ENCODE results near the gene RYR1. TPM values are rescaled to one million over a fixed set of nuclear protein-coding genes. Genes with fewer than 3 reads are reported as not detected.

The RYR1 gene
- total RNA-seq, 4 donors from 2014 or later: 0.54 to 1.6 (median 0.61) TPM

DNA sequence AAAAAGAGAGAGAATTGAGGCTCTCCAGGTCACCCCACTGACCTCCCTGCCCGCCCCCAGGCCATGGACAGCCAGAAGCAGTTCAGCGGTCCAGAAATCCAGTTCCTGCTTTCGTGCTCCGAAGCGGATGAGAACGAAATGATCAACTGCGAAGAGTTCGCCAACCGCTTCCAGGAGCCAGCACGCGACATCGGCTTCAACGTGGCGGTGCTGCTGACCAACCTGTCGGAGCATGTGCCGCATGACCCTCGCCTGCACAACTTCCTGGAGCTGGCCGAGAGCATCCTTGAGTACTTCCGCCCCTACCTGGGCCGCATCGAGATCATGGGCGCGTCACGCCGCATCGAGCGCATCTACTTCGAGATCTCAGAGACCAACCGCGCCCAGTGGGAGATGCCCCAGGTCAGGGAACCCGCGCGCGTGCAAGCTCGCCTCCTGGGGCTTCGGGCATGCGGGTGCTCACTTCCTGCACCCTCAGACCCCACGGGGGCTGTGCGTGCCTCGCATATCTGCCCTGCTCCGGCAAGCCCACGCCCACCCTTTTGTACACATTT, 127.6 kb downstream of the RYR1 start:
- peaks cover 8 to 9% of the 10 kb centered on the region in 2 donors for H3K4me1 ChIP-seq
- DNase-seq: no peak
- H3K4me3 ChIP-seq (replicated peaks in 1 of 3): no peak overlapping the region
- no peaks in the 10 kb centered on the region for H3K36me3 ChIP-seq
- intact Hi-C loops (cut with DNase I): no loop called here
- WGBS, 2 donors: 92 to 96% methylated on average over 40 to 42 of the region's 42 CpGs
- no peak for TF ChIP-seq POLR2A (IDR thresholded peaks at IDR 0.05)
- TF ChIP-seq, protein P1, sequence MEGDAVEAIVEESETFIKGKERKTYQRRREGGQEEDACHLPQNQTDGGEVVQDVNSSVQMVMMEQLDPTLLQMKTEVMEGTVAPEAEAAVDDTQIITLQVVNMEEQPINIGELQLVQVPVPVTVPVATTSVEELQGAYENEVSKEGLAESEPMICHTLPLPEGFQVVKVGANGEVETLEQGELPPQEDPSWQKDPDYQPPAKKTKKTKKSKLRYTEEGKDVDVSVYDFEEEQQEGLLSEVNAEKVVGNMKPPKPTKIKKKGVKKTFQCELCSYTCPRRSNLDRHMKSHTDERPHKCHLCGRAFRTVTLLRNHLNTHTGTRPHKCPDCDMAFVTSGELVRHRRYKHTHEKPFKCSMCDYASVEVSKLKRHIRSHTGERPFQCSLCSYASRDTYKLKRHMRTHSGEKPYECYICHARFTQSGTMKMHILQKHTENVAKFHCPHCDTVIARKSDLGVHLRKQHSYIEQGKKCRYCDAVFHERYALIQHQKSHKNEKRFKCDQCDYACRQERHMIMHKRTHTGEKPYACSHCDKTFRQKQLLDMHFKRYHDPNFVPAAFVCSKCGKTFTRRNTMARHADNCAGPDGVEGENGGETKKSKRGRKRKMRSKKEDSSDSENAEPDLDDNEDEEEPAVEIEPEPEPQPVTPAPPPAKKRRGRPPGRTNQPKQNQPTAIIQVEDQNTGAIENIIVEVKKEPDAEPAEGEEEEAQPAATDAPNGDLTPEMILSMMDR (IDR thresholded peaks at IDR 0.05): no peak
- no peaks in the 10 kb centered on the region for H3K9me3 ChIP-seq
- no peaks in the 10 kb centered on the region for H3K27me3 ChIP-seq
- H3K27ac ChIP-seq: no peak overlapping the region

DNA sequence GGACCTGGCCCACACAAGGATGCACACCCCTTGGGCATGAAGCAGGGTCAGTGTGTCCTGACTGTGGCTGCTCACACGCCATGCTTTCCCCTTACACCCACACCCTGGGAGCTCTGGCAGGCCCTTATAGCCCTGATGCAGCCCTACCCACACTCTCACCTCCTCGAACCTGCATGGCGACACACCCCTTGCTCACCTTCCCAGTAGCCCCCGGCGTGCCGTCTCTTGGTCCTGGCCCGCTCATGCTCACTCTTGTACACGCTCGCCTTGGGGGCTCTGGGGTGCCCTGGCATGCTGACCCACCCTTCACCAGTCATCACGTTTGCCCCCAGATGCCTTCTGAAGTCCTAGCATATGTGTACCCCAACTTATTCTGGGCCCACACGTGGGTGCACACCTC, 128.2 kb downstream of the RYR1 start:
- Histone ChIP-seq H3K27ac (no peak overlapping the region), H3K36me3 (no peaks in the 10 kb centered on the region), H3K27me3 (no peaks in the 10 kb centered on the region), H3K4me3 (replicated peaks in 1 of 3) (no peak overlapping the region), H3K4me1 (peaks cover 8 to 9% of the 10 kb centered on the region in 2 donors), H3K9me3 (no peaks in the 10 kb centered on the region)
- intact Hi-C loops (cut with DNase I): no loop called here
- no peak for TF ChIP-seq POLR2A (IDR thresholded peaks at IDR 0.05)
- TF ChIP-seq, protein P1 (IDR thresholded peaks at IDR 0.05): no peak
- no peak for DNase-seq
- WGBS, 2 donors: 93 to 94% methylated on average over 11 of the region's 11 CpGs

DNA sequence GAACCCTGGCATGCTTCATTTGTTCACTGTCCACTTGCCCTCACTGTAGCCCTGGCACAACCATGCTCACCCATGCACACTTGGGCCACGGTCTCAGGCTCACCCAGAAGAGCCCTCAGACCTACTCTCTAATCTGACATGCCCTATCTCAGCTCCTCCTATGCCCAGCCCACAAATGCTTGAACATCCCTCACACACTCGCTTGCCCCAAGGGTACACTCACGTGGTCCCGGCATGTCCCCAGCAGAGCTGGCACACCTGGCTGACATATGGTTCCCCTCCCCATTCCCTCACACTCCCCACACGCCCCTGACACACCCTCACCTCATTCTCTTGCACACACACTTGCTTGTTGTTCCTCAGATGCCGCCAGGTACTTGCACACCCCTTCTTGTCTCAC, 128.6 kb downstream of the RYR1 start:
- intact Hi-C loops (cut with DNase I): no loop called here
- no peak overlapping the region for H3K4me3 ChIP-seq (replicated peaks in 1 of 3)
- TF ChIP-seq, protein P1 (IDR thresholded peaks at IDR 0.05): no peak
- no peak for TF ChIP-seq POLR2A (IDR thresholded peaks at IDR 0.05)
- H3K36me3 ChIP-seq: no peaks in the 10 kb centered on the region
- peaks cover 8 to 9% of the 10 kb centered on the region in 2 donors for H3K4me1 ChIP-seq
- no peaks in the 10 kb centered on the region for H3K27me3 ChIP-seq
- DNase-seq: no peak
- 72 to 75% methylated on average over 6 of the region's 6 CpGs for WGBS, 2 donors
- no peaks in the 10 kb centered on the region for H3K9me3 ChIP-seq
- H3K27ac ChIP-seq: no peak overlapping the region

DNA sequence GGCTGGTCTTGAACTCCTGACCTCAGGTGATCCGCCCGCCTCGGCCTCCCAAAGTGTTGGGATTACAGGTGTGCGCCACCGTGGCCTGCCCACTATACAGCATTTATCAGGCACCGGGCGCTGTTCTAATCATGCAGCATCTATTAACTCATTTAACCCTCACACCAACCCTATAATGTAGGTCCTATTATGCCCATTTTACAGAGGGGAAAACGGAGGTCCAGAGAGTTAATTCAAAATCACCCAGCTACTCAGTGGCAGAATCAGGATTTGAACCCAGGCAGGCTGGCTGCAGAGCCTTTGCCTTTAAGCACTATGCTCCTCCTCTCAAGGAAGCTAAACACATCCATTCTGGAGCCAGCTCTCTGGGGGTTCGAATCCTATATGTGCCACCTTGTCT, 130.0 kb downstream of the RYR1 start:
- 96 to 98% methylated on average over 6 to 9 of the region's 9 CpGs for WGBS, 2 donors
- H3K36me3 ChIP-seq: no peaks in the 10 kb centered on the region
- peaks cover 8 to 9% of the 10 kb centered on the region in 2 donors for H3K4me1 ChIP-seq
- no peak overlapping the region for H3K4me3 ChIP-seq (replicated peaks in 1 of 3)
- TF ChIP-seq POLR2A (IDR thresholded peaks at IDR 0.05): no peak
- TF ChIP-seq, protein P1 (IDR thresholded peaks at IDR 0.05): no peak
- no peaks in the 10 kb centered on the region for H3K27me3 ChIP-seq
- no peaks in the 10 kb centered on the region for H3K9me3 ChIP-seq
- intact Hi-C loops (cut with DNase I): no loop called here
- H3K27ac ChIP-seq: no peak overlapping the region
- DNase-seq: no peak

DNA sequence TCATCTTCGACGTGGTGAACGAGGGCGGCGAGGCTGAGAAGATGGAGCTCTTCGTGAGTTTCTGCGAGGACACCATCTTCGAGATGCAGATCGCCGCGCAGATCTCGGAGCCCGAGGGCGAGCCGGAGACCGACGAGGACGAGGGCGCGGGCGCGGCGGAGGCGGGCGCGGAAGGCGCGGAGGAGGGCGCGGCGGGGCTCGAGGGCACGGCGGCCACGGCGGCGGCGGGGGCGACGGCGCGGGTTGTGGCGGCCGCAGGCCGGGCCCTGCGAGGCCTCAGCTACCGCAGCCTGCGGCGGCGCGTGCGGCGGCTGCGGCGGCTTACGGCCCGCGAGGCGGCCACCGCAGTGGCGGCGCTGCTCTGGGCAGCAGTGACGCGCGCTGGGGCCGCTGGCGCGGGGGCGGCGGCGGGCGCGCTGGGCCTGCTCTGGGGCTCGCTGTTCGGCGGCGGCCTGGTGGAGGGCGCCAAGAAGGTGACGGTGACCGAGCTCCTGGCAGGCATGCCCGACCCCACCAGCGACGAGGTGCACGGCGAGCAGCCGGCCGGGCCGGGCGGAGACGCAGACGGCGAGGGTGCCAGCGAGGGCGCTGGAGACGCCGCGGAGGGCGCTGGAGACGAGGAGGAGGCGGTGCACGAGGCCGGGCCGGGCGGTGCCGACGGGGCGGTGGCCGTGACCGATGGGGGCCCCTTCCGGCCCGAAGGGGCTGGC, 131.6 kb downstream of the RYR1 start:
- Histone ChIP-seq H3K36me3 (no peaks in the 10 kb centered on the region), H3K27me3 (no peaks in the 10 kb centered on the region), H3K27ac (no peak overlapping the region), H3K9me3 (no peaks in the 10 kb centered on the region), H3K4me3 (replicated peaks in 1 of 3) (no peak overlapping the region), H3K4me1 (peaks cover 1 to 6% of the 10 kb centered on the region in 2 donors)
- 5 to 19% methylated on average over 25 to 31 of the region's 111 CpGs for whole genome bisulfite sequencing, 2 donors
- DNase-seq: peak in 1 of 2 donors; percentile 11
- intact Hi-C loops (cut with DNase I): no loop called here
- TF ChIP-seq, protein P1 (IDR thresholded peaks at IDR 0.05): no peak
- TF ChIP-seq POLR2A (IDR thresholded peaks at IDR 0.05): no peak

All from thyroid gland (tissue), 4 donors.